Activated naive CD4-positive, alpha-beta T cell treated with anti-CD3 and anti-CD28 coated beads, Interleukin-2, amount 50 U/mL, for 24 hours (primary cell): ENCODE measurements around the gene STX1A.
"Not testable (repeated sequence)": the region's sequence is repeated elsewhere in the genome, so short reads cannot be mapped to it uniquely, and the experiment has no call there.

Source experiments
- H3K27ac Mint-ChIP-seq: one replicate; pipeline ENCODE4 v1.8.0; 2021; ENCODE audit warnings: mild to moderate bottlenecking, mixed read lengths
- H3K27me3 Mint-ChIP-seq: one replicate; pipeline ENCODE4 v1.8.0; 2021; ENCODE audit warnings: mixed read lengths
- H3K36me3 Mint-ChIP-seq: one replicate; pipeline ENCODE4 v1.8.0; 2021; ENCODE audit warnings: mixed read lengths
- H3K4me1 Mint-ChIP-seq: one replicate; pipeline ENCODE4 v1.8.0; 2021; ENCODE audit warnings: mixed read lengths
- H3K4me3 Mint-ChIP-seq: one replicate; pipeline ENCODE4 v1.8.0; 2021; ENCODE audit warnings: mild to moderate bottlenecking, mixed read lengths
- H3K9me3 Mint-ChIP-seq: one replicate; pipeline ENCODE4 v1.8.0; 2021; ENCODE audit warnings: mixed read lengths

The STX1A gene

DNA sequence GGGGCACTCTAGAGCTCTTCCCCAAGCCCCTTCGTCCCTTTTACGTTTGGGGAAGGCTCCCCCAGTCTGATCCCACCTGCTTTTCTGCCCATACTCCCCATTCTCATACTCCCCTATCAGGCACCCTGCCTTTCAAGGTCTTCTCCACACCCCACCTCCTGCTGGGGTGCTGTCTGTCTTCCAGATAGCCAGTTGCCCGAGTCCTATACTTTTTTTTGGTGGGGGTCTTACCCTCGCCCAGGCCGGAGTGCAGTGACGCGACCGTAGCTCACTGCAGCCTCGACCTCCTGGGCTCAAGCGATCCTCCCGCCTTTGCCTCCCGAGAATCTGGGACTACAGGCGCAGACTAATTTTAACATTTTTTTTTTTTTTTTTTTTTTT lies 19.9 kb upstream of the STX1A start:
- Mint-ChIP-seq H3K4me3 (peak overlapping the region; percentile 92), H3K36me3 (no peaks in the 10 kb centered on the region), H3K4me1 (peaks cover 9% of the 10 kb centered on the region)

GRCh38 chr7:73738612-73739386 lies 19.3 kb upstream of the STX1A start, which contains the start of gene ABHD11:
Gene ABHD11 (minus strand): TSS chr7:73738802. CDS start chr7:73738770, 32 bp downstream.
- Mint-ChIP-seq H3K27me3 (no peaks in the 10 kb centered on the region), H3K9me3 (no peaks in the 10 kb centered on the region), H3K4me3 (peak within 1 kb of the TSS; percentile 92), H3K4me1 (peaks cover 9% of the 10 kb centered on the region), H3K36me3 (no peaks in the 10 kb centered on the region), H3K27ac (peak within 1 kb of the TSS; percentile 89)

More for the DNA sequence above, 19.9 kb upstream of the STX1A start:
- Mint-ChIP-seq H3K27ac (peak overlapping the region; percentile 89), H3K9me3 (no peaks in the 10 kb centered on the region), H3K27me3 (no peaks in the 10 kb centered on the region)

DNA sequence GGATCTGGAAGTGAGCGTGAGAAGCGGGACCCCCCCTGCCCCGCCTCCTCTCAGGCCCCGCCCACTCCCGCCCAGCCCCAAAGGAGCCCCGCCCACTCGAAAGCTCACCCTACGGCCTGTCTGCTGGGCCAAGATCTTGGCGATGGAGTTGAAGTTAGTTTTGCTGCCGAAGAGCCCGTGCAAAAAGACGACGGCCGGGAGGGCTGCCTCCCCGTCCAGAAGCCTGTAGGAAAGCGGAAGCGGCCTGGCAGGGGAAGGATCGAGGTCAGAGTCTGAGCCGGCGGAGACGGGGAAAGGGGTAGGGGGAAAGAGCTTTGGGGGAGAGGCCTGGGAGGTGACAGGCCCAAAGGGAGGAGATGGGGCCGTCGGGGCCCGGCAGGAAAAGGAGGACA lies 18.7 kb upstream of the STX1A start:
- Mint-ChIP-seq H3K4me1 (peaks cover 9% of the 10 kb centered on the region), H3K36me3 (no peaks in the 10 kb centered on the region), H3K27me3 (no peaks in the 10 kb centered on the region), H3K9me3 (no peaks in the 10 kb centered on the region), H3K4me3 (peak overlapping the region; percentile 92), H3K27ac (peak overlapping the region; percentile 81)

- no peaks in the 10 kb centered on the region for H3K36me3 Mint-ChIP-seq
- no peaks in the 10 kb centered on the region for H3K27me3 Mint-ChIP-seq
- H3K4me3 Mint-ChIP-seq = peak overlapping the region; percentile 92
- peak overlapping the region; percentile 81 for H3K27ac Mint-ChIP-seq
- no peaks in the 10 kb centered on the region for H3K9me3 Mint-ChIP-seq
- H3K4me1 Mint-ChIP-seq = peaks cover 9% of the 10 kb centered on the region
Measured at GRCh38 chr7:73737491-73738219, 18.2 kb upstream of the STX1A start.

DNA sequence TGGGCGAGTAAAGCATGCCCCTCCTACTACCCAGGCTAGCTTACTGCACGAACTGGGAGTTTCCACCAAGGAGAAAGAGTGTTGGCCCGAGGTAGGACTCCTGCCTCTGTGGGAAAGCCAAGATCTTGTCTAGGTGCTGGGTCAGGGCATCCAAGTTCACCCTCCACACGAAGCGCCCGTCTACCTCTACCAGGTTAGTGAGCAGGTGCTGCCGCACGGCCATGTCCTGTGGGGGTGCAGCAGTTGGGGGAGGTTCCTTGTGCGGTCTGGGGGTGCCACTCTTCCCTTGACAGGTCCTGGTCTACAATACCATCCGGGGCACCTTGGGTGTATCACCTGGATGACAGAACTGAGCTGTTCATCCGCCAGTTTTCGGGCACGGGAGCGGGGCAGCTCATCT lies 17.4 kb upstream of the STX1A start:
- Mint-ChIP-seq H3K4me1 (peaks cover 9% of the 10 kb centered on the region), H3K9me3 (no peaks in the 10 kb centered on the region), H3K27ac (no peak overlapping the region), H3K27me3 (no peaks in the 10 kb centered on the region), H3K36me3 (no peaks in the 10 kb centered on the region), H3K4me3 (peak overlapping the region; percentile 19)

DNA sequence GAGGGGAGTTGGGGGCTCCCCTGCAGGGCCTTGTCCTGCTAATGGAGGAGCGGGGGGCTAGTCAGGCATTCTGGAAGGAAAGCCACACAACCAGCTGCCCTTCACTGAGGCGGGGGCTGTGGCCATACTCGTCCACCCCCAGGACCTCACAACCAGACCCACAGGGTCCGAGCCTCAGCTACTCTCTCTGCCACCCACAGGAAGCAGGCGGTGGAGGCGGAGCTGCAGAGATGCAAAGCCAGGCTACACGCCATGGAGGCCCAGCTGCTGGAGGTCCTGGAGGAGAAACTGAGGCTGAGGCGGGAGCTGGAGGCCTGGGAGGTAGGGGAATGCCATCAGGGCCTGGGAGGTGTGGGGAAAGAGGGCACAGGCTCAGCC lies 16.0 kb upstream of the STX1A start:
- no peaks in the 10 kb centered on the region for H3K36me3 Mint-ChIP-seq
- peaks cover 9% of the 10 kb centered on the region for H3K4me1 Mint-ChIP-seq
- H3K27me3 Mint-ChIP-seq = no peaks in the 10 kb centered on the region
- no peaks in the 10 kb centered on the region for H3K9me3 Mint-ChIP-seq
- no peak overlapping the region for H3K4me3 Mint-ChIP-seq
- H3K27ac Mint-ChIP-seq = no peak overlapping the region

DNA sequence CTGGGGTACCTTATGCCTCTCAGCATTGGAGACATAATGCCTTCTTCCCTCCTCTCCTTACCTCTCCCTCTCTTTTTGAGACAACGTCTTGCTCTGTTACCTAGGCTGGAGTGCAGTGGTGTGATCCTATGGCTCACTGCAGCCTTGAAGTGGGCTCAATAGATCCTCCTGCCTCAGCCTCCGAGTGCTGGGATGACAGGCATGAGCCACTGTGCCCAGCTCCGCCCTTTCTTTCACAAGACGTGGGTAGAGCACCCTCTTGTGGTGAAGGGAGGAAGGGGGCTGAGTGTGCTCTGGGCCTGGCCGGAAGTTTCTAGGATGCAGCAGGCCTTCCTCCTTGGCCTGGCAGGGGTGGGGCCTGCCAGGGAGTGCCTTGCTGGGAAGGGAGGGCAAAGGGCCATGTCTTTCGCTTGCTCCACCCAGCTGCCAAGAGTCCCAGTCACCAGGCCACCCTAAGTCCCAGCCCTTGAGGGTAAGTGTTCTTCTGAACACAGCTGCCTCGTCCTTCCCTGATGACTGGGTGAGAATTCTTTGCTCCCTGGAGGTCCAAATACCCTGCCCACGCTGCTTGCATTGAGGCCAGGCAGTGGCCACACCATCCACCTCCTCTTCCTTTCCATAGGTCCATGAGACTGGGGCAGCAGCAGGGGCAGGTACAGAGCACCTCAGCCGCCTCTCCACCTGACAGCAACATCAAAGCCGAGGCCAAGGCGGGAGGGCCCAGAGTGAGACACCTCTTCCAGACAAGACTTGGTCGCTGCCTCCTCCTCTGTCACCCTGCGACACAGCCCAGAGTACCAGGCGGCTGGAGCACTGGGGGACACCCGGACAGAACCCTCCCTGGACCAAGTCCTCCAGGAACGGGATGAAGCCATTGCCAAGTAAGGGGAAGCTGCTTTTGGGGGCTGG lies 15.4 kb upstream of the STX1A start:
- Mint-ChIP-seq H3K27me3 (no peaks in the 10 kb centered on the region), H3K4me1 (peaks cover 9% of the 10 kb centered on the region), H3K9me3 (no peaks in the 10 kb centered on the region), H3K36me3 (no peaks in the 10 kb centered on the region), H3K4me3 (no peak overlapping the region), H3K27ac (peak overlapping the region; percentile 89)

GRCh38 chr7:73732397-73732796 lies 12.9 kb upstream of the STX1A start:
- Mint-ChIP-seq H3K36me3 (no peaks in the 10 kb centered on the region), H3K9me3 (no peaks in the 10 kb centered on the region), H3K4me3 (no peak overlapping the region), H3K27ac (no peak overlapping the region), H3K27me3 (peaks cover 4% of the 10 kb centered on the region), H3K4me1 (peaks cover 6% of the 10 kb centered on the region)

GRCh38 chr7:73730485-73730884 lies 11.0 kb upstream of the STX1A start:
- Mint-ChIP-seq H3K27me3 (peaks cover 4% of the 10 kb centered on the region), H3K9me3 (no peaks in the 10 kb centered on the region), H3K27ac (no peak overlapping the region), H3K4me3 (no peak overlapping the region), H3K36me3 (no peaks in the 10 kb centered on the region), H3K4me1 (peaks cover 6% of the 10 kb centered on the region)

GRCh38 chr7:73728551-73728950 lies 9.1 kb upstream of the STX1A start:
- Mint-ChIP-seq H3K4me1 (no peaks in the 10 kb centered on the region), H3K4me3 (no peak overlapping the region), H3K27ac (peak overlapping the region; percentile 65), H3K36me3 (no peaks in the 10 kb centered on the region), H3K9me3 (no peaks in the 10 kb centered on the region), H3K27me3 (peaks cover 4% of the 10 kb centered on the region)

GRCh38 chr7:73727952-73728351 lies 8.5 kb upstream of the STX1A start:
- H3K9me3 Mint-ChIP-seq = no peaks in the 10 kb centered on the region
- no peaks in the 10 kb centered on the region for H3K36me3 Mint-ChIP-seq
- no peaks in the 10 kb centered on the region for H3K4me1 Mint-ChIP-seq
- H3K4me3 Mint-ChIP-seq = no peak overlapping the region
- H3K27me3 Mint-ChIP-seq = peaks cover 4% of the 10 kb centered on the region
- H3K27ac Mint-ChIP-seq = no peak overlapping the region

DNA sequence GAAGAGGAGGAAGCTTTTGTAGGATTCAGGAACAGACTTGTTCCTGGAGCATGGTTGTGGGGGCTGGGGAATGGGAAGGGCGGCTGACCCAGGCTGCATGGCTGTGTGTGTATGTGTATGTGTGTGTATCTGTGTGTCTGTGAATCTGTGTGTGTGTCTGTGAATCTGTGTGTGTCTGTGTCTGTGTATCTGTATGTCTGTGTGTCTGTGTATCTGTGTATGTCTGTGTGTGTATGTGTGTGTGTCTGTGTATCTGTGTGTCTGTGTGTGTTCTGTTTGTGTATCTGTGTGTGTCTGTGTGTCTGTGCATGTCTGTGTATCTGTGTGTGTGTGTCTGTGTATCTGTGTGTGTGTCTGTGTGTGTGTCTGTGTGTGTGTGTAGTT lies 6.6 kb upstream of the STX1A start:
- Mint-ChIP-seq H3K36me3 (no peaks in the 10 kb centered on the region), H3K4me3 (no peak overlapping the region), H3K4me1 (no peaks in the 10 kb centered on the region), H3K27me3 (peaks cover 4% of the 10 kb centered on the region), H3K27ac (no peak overlapping the region), H3K9me3 (no peaks in the 10 kb centered on the region)

- peaks cover 6% of the 10 kb centered on the region for H3K27me3 Mint-ChIP-seq
Measured at GRCh38 chr7:73723813-73724212, 4.3 kb upstream of the STX1A start.

GRCh38 chr7:73722785-73723184 lies 3.3 kb upstream of the STX1A start:
- Mint-ChIP-seq H3K27me3 (peaks cover 2% of the 10 kb centered on the region), H3K4me3 (no peak overlapping the region), H3K4me1 (peaks cover 12% of the 10 kb centered on the region), H3K9me3 (no peaks in the 10 kb centered on the region), H3K27ac (no peak overlapping the region), H3K36me3 (no peaks in the 10 kb centered on the region)

More at GRCh38 chr7:73723813-73724212, 4.3 kb upstream of the STX1A start:
- Mint-ChIP-seq H3K36me3 (no peaks in the 10 kb centered on the region), H3K4me3 (no peak overlapping the region), H3K27ac (no peak overlapping the region), H3K4me1 (peaks cover 6% of the 10 kb centered on the region), H3K9me3 (no peaks in the 10 kb centered on the region)

DNA sequence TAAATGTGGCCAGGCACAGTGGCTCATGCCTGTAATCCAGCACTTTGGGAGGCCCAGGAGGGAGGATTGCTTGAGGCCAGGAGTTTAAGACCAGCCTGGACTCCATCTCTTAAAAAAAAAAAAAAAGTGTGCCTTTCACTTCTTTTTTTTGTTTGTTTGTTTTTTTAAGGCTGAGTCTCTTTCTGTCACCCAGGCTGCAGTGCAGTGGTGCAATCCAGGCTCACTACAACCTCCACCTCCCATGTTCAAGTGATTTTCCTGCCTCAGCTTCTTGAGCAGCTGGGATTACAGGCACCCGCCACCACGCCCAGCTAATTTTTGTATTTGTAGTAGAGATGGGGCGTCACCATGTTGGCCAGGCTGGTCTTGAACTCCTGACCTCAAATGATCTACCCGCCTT lies 2.7 kb upstream of the STX1A start:
- H3K4me1 Mint-ChIP-seq = peaks cover 17% of the 10 kb centered on the region
- H3K27me3 Mint-ChIP-seq, H3K27ac Mint-ChIP-seq, H3K36me3 Mint-ChIP-seq, H3K4me3 Mint-ChIP-seq, H3K9me3 Mint-ChIP-seq: not testable (repeated sequence)
